Gastroesophageal sphincter (tissue), 4 donors: ENCODE measurements around the gene SETD1A. TPM values are rescaled to one million over a fixed set of nuclear protein-coding genes. Genes with fewer than 3 reads are reported as not detected.

Experiments used
- ATAC-seq: fragments of 150-250 bp; one replicate; pipeline ENCODE4 v1.9.1; 2016; ENCODE audit warnings: mild to moderate bottlenecking, moderate library complexity
- H3K27ac ChIP-seq, 4 donors: fragments of 200-600 bp; sonication (generic) in 3 of 4; 1 replicate in 3 of 4; 2 replicates in 1 of 4; pipeline ENCODE4 v1.5.1; 2016 to 2019
- H3K27me3 ChIP-seq: fragments of 200-600 bp; sonication (generic); one replicate; pipeline ENCODE4 v1.5.1; 2019
- H3K36me3 ChIP-seq, 2 donors: fragments of 200-600 bp; sonication (generic); one replicate each; pipeline ENCODE4 v1.5.1; 2019; ENCODE audit warnings: control low read depth in 1 of 2
- H3K4me1 ChIP-seq, 3 donors: fragments of 200-600 bp; sonication (generic); 1 replicate in 2 of 3; 2 replicates in 1 of 3; pipeline ENCODE4 v1.5.1; 2016 to 2019; ENCODE audit warnings: control low read depth in 2 of 3
- H3K4me3 ChIP-seq, 2 donors: fragments of 200-600 bp; sonication (generic); one replicate each; pipeline ENCODE4 v1.5.1; 2019; ENCODE audit warnings: mild to moderate bottlenecking in 1 of 2, moderate library complexity in 1 of 2
- H3K9me3 ChIP-seq, 3 donors: fragments of 200-600 bp; sonication (generic); one replicate each; pipeline ENCODE4 v1.5.1; 2017 to 2019; ENCODE audit warnings: control low read depth in 2 of 3
- CTCF ChIP-seq, 4 experiments: fragments of 200-600 bp in 2 of 4; fragments of 450-650 bp in 2 of 4; sonication (generic) in 1 of 4; IDR thresholded peaks; one replicate each; pipeline ENCODE4 v1.5.1; 2017 to 2019; ENCODE audit warnings: antibody characterized with exemption in 4 of 4, mild to moderate bottlenecking in 2 of 4, moderate library complexity in 2 of 4
- EP300 ChIP-seq: sonication (generic); formaldehyde crosslinking; IDR thresholded peaks from one replicate; pipeline ENCODE4 v1.6.1; 2017; ENCODE audit warnings: antibody characterized with exemption, mild to moderate bottlenecking
- POLR2A ChIP-seq, 2 donors: fragments of 450-650 bp; IDR thresholded peaks; one replicate each; pipeline ENCODE4 v1.6.1; 2017; ENCODE audit warnings: antibody characterized with exemption in 2 of 2, mild to moderate bottlenecking in 2 of 2, moderate library complexity in 1 of 2
- POLR2AphosphoS5 ChIP-seq: sonication (generic); formaldehyde crosslinking; IDR thresholded peaks from one replicate; pipeline ENCODE4 v1.6.1; 2017; ENCODE audit warnings: antibody characterized with exemption
- WGBS, 2 donors: methylation state at CpG; one replicate each; pipeline ENCODE4 v1.1.5; 2018; ENCODE audit warnings: low coverage in 1 of 2; 5-methylcytosine and 5-hydroxymethylcytosine counted together
- total RNA-seq, 4 donors: library from RNA; depleted of rRNA; stranded (reverse); fragments of >200 nt; gene quantifications; one replicate each; pipeline ENCODE4 v1.1.0, GENCODE V29; 2016

SETD1A gene
- total RNA-seq, 4 donors from 2014 or later = 5.5 to 12.9 (median 10.1) TPM

DNA sequence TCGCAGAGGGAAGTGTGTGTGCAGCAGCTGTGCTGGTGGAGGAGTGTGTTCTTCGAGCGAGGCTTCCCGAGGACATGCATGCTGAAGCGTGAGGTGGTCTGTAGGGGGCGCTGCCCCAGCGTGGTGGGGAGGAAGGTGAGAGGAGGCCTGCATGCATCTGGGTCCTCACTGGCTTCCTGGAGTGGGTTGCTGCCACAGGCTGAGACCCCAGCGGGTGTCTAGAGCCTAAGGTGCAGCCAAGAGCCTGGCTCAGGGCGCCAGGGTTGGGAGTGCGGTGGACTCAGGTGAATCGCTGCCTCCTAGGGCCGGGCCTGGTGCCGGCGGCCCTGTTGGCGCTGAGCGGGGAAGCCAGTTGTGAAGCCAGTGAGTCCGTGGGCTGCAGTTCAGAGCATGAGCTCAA is 19.9 kb downstream of the SETD1A start:
- WGBS, 2 donors = no CpG with 5 or more reads among the region's 17 CpGs
- no peak for ATAC-seq
- H3K36me3 ChIP-seq = peaks cover 0 to 100% of the 10 kb centered on the region in 2 donors
- H3K27me3 ChIP-seq = no peaks in the 10 kb centered on the region
- no peak overlapping the region for H3K27ac ChIP-seq
- no peak overlapping the region for H3K4me3 ChIP-seq
- H3K4me1 ChIP-seq = no peaks in the 10 kb centered on the region
- TF ChIP-seq POLR2A (IDR thresholded peaks at IDR 0.05) (no peak), POLR2AphosphoS5 (no peak), CTCF (IDR thresholded peaks at IDR 0.05) (no peak)
- H3K9me3 ChIP-seq = no peaks in the 10 kb centered on the region

DNA sequence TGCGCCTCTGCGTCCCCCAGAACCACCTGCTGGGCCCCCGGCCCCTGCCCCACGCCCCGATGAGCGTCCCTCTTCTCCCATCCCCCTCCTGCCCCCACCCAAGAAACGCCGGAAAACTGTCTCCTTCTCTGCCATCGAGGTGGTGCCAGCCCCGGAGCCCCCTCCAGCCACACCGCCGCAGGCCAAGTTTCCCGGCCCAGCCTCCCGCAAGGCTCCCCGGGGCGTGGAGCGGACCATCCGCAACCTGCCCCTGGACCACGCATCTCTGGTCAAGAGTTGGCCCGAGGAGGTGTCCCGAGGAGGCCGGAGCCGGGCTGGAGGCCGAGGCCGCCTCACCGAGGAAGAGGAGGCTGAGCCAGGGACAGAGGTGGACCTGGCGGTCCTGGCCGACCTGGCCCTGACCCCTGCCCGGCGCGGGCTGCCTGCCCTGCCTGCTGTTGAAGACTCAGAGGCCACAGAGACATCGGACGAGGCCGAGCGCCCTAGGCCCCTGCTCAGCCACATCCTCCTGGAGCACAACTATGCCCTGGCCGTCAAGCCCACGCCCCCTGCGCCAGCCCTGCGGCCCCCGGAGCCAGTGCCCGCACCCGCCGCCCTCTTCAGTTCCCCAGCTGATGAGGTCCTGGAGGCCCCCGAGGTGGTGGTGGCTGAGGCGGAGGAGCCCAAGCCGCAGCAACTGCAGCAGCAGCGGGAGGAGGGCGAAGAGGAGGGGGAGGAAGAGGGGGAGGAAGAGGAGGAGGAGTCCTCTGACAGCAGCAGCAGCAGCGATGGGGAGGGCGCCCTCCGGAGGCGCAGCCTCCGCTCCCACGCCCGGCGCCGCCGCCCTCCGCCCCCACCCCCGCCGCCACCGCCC is 21.8 kb downstream of the SETD1A start:
- Histone ChIP-seq H3K4me1 (no peaks in the 10 kb centered on the region), H3K4me3 (no peak overlapping the region), H3K27ac (no peak overlapping the region), H3K9me3 (no peaks in the 10 kb centered on the region), H3K36me3 (peaks cover 0 to 100% of the 10 kb centered on the region in 2 donors), H3K27me3 (no peaks in the 10 kb centered on the region)
- no CpG with 5 or more reads among the region's 62 CpGs for WGBS, 2 donors
- TF ChIP-seq POLR2A (IDR thresholded peaks at IDR 0.05) (no peak), CTCF (IDR thresholded peaks at IDR 0.05) (no peak), EP300 (no peak), POLR2AphosphoS5 (no peak)
- ATAC-seq = no peak

DNA sequence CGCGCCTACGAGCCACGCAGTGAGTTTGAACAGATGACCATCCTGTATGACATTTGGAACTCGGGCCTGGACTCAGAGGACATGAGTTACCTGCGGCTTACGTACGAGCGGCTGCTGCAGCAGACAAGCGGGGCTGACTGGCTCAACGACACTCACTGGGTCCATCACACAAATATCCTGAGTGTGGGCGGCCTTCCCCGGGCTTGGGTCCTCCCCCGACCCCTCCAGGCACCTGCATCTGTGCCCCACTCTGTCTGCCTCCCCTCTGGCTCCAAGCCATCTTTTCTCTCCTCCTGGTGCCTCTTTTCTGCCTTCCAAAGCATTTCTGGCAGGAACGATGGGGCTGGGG is 22.4 kb downstream of the SETD1A start:
- TF ChIP-seq POLR2AphosphoS5 = no peak
- no peak for TF ChIP-seq CTCF (IDR thresholded peaks at IDR 0.05)
- peaks cover 0 to 6% (median 3%) of the 10 kb centered on the region in 3 donors for H3K4me1 ChIP-seq
- H3K36me3 ChIP-seq = peaks cover 0 to 99% of the 10 kb centered on the region in 2 donors
- H3K27me3 ChIP-seq = no peaks in the 10 kb centered on the region
- ATAC-seq = no peak
- H3K27ac ChIP-seq = no peak overlapping the region
- no peak overlapping the region for H3K4me3 ChIP-seq
- 75 to 92% methylated on average over 2 to 8 of the region's 15 CpGs for WGBS, 2 donors
- no peaks in the 10 kb centered on the region for H3K9me3 ChIP-seq

GRCh38 chr16:30980434-30980833 is 22.9 kb downstream of the SETD1A start:
- WGBS, 2 donors = 40% methylated on average over 1 of the region's 29 CpGs; no CpG with 5 or more reads in 1 of the 2 donors
- TF ChIP-seq POLR2AphosphoS5 (no peak), CTCF (IDR thresholded peaks at IDR 0.05) (no peak), POLR2A (IDR thresholded peaks at IDR 0.05) (no peak), EP300 (no peak)
- no peak overlapping the region for H3K4me3 ChIP-seq
- no peaks in the 10 kb centered on the region for H3K9me3 ChIP-seq
- no peak overlapping the region for H3K27ac ChIP-seq
- H3K36me3 ChIP-seq = peaks cover 0 to 94% of the 10 kb centered on the region in 2 donors
- no peak for ATAC-seq
- H3K4me1 ChIP-seq = peaks cover 0 to 10% (median 6%) of the 10 kb centered on the region in 3 donors
- H3K27me3 ChIP-seq = no peaks in the 10 kb centered on the region

DNA sequence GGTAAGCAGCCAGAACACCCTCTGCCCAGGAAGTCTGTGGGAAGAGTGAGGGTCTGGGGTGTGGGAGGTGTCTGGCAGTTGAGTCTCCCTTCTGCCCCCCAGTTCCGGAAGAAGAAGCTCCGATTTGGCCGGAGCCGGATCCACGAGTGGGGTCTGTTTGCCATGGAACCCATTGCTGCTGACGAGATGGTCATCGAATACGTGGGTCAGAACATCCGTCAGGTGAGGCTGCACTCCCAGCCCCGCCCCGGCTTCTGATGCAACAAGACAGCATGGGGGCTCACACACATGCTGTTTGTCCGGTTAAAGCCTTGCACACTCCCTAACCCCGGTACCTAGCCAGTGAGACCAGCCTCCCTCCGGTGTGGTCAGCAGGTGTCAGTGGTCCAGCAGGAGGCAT is 23.4 kb downstream of the SETD1A start:
- no peak for ATAC-seq
- TF ChIP-seq POLR2A (IDR thresholded peaks at IDR 0.05) = no peak
- TF ChIP-seq CTCF (IDR thresholded peaks at IDR 0.05) = no peak
- WGBS, 2 donors = 40% methylated on average over 1 of the region's 14 CpGs; no CpG with 5 or more reads in 1 of the 2 donors

More for the DNA sequence above, 23.4 kb downstream of the SETD1A start:
- H3K4me1 ChIP-seq = peaks cover 0 to 15% (median 9%) of the 10 kb centered on the region in 3 donors
- no peak overlapping the region for H3K4me3 ChIP-seq
- no peaks in the 10 kb centered on the region for H3K27me3 ChIP-seq
- H3K36me3 ChIP-seq = peaks cover 0 to 89% of the 10 kb centered on the region in 2 donors
- no peak overlapping the region for H3K27ac ChIP-seq
- H3K9me3 ChIP-seq = no peaks in the 10 kb centered on the region
